H1 (cell line): Measurements from ENCODE around the gene TMPRSS3. TPM values are rescaled to one million over a fixed set of nuclear protein-coding genes. Genes with fewer than 3 reads are reported as not detected.

ENCODE experiments used
- CTCF ChIA-PET: fragments of 300-600 bp; sonication (Branson Sonifier 250); formaldehyde crosslinking; loops from one replicate; lab custom pipeline; 2021; ENCODE audit not compliant: partially characterized antibody; lab: Charles Lee
- POLR2A ChIA-PET: fragments of 300-600 bp; sonication (Branson Sonifier 250); formaldehyde crosslinking; loops from one replicate; lab custom pipeline; 2021; ENCODE audit warnings: inconsistent platforms; ENCODE audit not compliant: partially characterized antibody; lab: Charles Lee
- DNase-seq, 2 experiments: peaks; one replicate each; pipeline versions ENCODE4 v3.0.0 to v3.0.0-alpha.2; 2010 to 2022; ENCODE audit warnings: low spot score in 2 of 2, low read depth in 1 of 2, mixed read lengths in 1 of 2
- FAIRE-seq: peaks from 2 replicates; lab custom pipeline; 2011; peaks lifted over from hg19 to GRCh38; lab: Jason Lieb, UNC
- H2AFZ ChIP-seq: 2 replicates; pipeline ENCODE4 v1.8.1; 2012; ENCODE audit warnings: low read length, inconsistent platforms
- H2AK5ac ChIP-seq: 2 replicates; pipeline ENCODE4 v1.6.1; 2013; ENCODE audit warnings: low read depth, low read length
- H2BK120ac ChIP-seq: replicated peaks from 2 replicates; pipeline ENCODE3; 2013; ENCODE audit warnings: low read depth, low read length, inconsistent platforms
- H2BK12ac ChIP-seq: 2 replicates; pipeline ENCODE4 v1.6.1; 2013; ENCODE audit warnings: low read depth, low read length
- H2BK15ac ChIP-seq: 2 replicates; pipeline ENCODE4 v1.6.1; 2013; ENCODE audit warnings: low read length
- H2BK20ac ChIP-seq: 2 replicates; pipeline ENCODE4 v1.6.1; 2013; ENCODE audit warnings: low read length
- H2BK5ac ChIP-seq: 2 replicates; pipeline ENCODE4 v1.6.1; 2013; ENCODE audit warnings: low read depth, low read length
- H3K14ac ChIP-seq: 2 replicates; pipeline ENCODE4 v1.6.1; 2013; ENCODE audit warnings: inconsistent platforms; ENCODE audit not compliant: insufficient read length
- H3K18ac ChIP-seq: 2 replicates; pipeline ENCODE4 v1.6.1; 2013; ENCODE audit warnings: low read length; ENCODE audit errors: extremely low read depth
- H3K23ac ChIP-seq: 2 replicates; pipeline ENCODE4 v1.6.1; 2013; ENCODE audit warnings: inconsistent platforms; ENCODE audit not compliant: insufficient read length
- H3K23me2 ChIP-seq: 2 replicates; pipeline ENCODE4 v1.6.1; 2013; ENCODE audit warnings: low read depth, low read length
- H3K27ac ChIP-seq: 2 replicates; pipeline ENCODE4 v1.6.1; 2011; ENCODE audit warnings: low read depth, low read length, inconsistent platforms
- H3K27me3 ChIP-seq, 4 experiments: replicated peaks in 1 of 4; 1 replicate in 1 of 4; 2 replicates in 3 of 4; pipeline versions ENCODE4 v1.6.1 to v1.8.1; 2011 to 2013; ENCODE audit warnings: low read length in 3 of 4, mild to moderate bottlenecking in 3 of 4, inconsistent platforms in 2 of 4, mixed read lengths in 2 of 4, moderate library complexity in 1 of 4; ENCODE audit not compliant: control insufficient read depth in 3 of 4, insufficient read depth in 3 of 4; ENCODE audit errors: extremely low read depth in 1 of 4
- H3K36me3 ChIP-seq, 4 experiments: 2 replicates each; pipeline versions ENCODE4 v1.6.1 to v1.8.1; 2011 to 2013; ENCODE audit warnings: mild to moderate bottlenecking in 4 of 4, low read length in 3 of 4, moderate library complexity in 2 of 4, control low read depth in 1 of 4, inconsistent platforms in 1 of 4; ENCODE audit not compliant: insufficient read depth in 4 of 4, control insufficient read depth in 2 of 4
- H3K4ac ChIP-seq: replicated peaks from 2 replicates; pipeline ENCODE3; 2013; ENCODE audit warnings: low read length, low read depth, mixed read lengths, inconsistent platforms; ENCODE audit not compliant: insufficient read length
- H3K4me1 ChIP-seq, 4 experiments: replicated peaks in 1 of 4; 1 replicate in 1 of 4; 2 replicates in 3 of 4; pipeline versions ENCODE4 v1.6.1 to v1.8.1; 2011 to 2013; ENCODE audit warnings: low read length in 3 of 4, inconsistent platforms in 2 of 4, mixed read lengths in 1 of 4; ENCODE audit not compliant: insufficient read depth in 4 of 4, control insufficient read depth in 3 of 4
- H3K4me2 ChIP-seq, 2 experiments: 2 replicates each; pipeline versions ENCODE4 v1.6.1 to v1.8.1; 2011 to 2013; ENCODE audit warnings: low read depth in 2 of 2, low read length in 2 of 2, control low read depth in 1 of 2, inconsistent platforms in 1 of 2, mild to moderate bottlenecking in 1 of 2; ENCODE audit not compliant: insufficient read depth in 1 of 2
- H3K4me3 ChIP-seq, 4 experiments: fragments of 200-600, 300-600 bp in 1 of 4; sonication (generic), shearing (Covaris generic), sonication (Bioruptor Twin) in 1 of 4; 2 replicates each; pipeline versions ENCODE4 v1.5.1 to v1.8.1; 2011 to 2016; ENCODE audit warnings: low read length in 4 of 4, low read depth in 3 of 4, control low read depth in 2 of 4, inconsistent platforms in 2 of 4, mild to moderate bottlenecking in 2 of 4, mixed read lengths in 1 of 4, moderate library complexity in 1 of 4; ENCODE audit not compliant: insufficient read depth in 2 of 4; ENCODE audit errors: extremely low read depth in 1 of 4
- H3K56ac ChIP-seq: replicated peaks from 2 replicates; pipeline ENCODE3; 2013; ENCODE audit warnings: low read depth, mild to moderate bottlenecking, mixed read lengths, low read length, inconsistent platforms; ENCODE audit not compliant: insufficient read length
- H3K79me1 ChIP-seq: 2 replicates; pipeline ENCODE4 v1.6.1; 2013; ENCODE audit warnings: low read depth, low read length, control low read depth
- H3K79me2 ChIP-seq, 2 experiments: 2 replicates each; pipeline versions ENCODE4 v1.6.1 to v1.8.1; 2012 to 2013; ENCODE audit warnings: low read length in 2 of 2, mild to moderate bottlenecking in 2 of 2, inconsistent platforms in 1 of 2; ENCODE audit not compliant: insufficient read depth in 2 of 2, control insufficient read depth in 1 of 2
- H3K9ac ChIP-seq, 4 experiments: replicated peaks in 1 of 4; 1 replicate in 1 of 4; 2 replicates in 3 of 4; pipeline versions ENCODE4 v1.6.1 to v1.8.1; 2011 to 2013; ENCODE audit warnings: low read depth in 3 of 4, low read length in 3 of 4, control low read depth in 2 of 4, mild to moderate bottlenecking in 2 of 4, moderate library complexity in 2 of 4, inconsistent platforms in 1 of 4; ENCODE audit errors: extremely low read depth in 1 of 4
- H3K9me3 ChIP-seq, 2 experiments: 2 replicates each; pipeline versions ENCODE4 v1.6.1 to v1.8.1; 2012 to 2013; ENCODE audit warnings: mild to moderate bottlenecking in 2 of 2, moderate library complexity in 2 of 2, control low read depth in 1 of 2, inconsistent platforms in 1 of 2, low read depth in 1 of 2, low read length in 1 of 2, mixed read lengths in 1 of 2; ENCODE audit not compliant: insufficient read depth in 2 of 2
- H4K20me1 ChIP-seq, 2 experiments: replicated peaks in 1 of 2; 2 replicates each; pipeline versions ENCODE3 to v1.8.1; 2011 to 2013; ENCODE audit warnings: inconsistent platforms in 2 of 2, low read length in 2 of 2, mild to moderate bottlenecking in 1 of 2; ENCODE audit not compliant: insufficient read depth in 2 of 2, control insufficient read depth in 1 of 2
- H4K5ac ChIP-seq: 2 replicates; pipeline ENCODE4 v1.6.1; 2013; ENCODE audit warnings: low read length, low read depth, mixed read lengths, inconsistent platforms; ENCODE audit not compliant: insufficient read length
- H4K8ac ChIP-seq: 2 replicates; pipeline ENCODE4 v1.8.0; 2013; ENCODE audit warnings: mild to moderate bottlenecking, moderate library complexity, low read length, inconsistent platforms; ENCODE audit not compliant: insufficient read depth; ENCODE audit errors: extremely low read depth
- H4K91ac ChIP-seq: replicated peaks from 2 replicates; pipeline ENCODE3; 2013; ENCODE audit warnings: low read length, mixed read lengths, inconsistent platforms; ENCODE audit not compliant: insufficient read length
- ASH2L ChIP-seq: fragments of 200-600, 300-600 bp; sonication (generic); IDR thresholded peaks from one replicate; pipeline ENCODE4 v1.7.1; 2017; ENCODE audit warnings: low read length
- BACH1 ChIP-seq: IDR thresholded peaks from 2 replicates; pipeline ENCODE4 v1.6.1; 2012; ENCODE audit warnings: low read length, improper control_type of control experiment
- EGR1 ChIP-seq: IDR thresholded peaks from 2 replicates; pipeline ENCODE4 v1.6.1; 2011; ENCODE audit warnings: low read depth, low read length, borderline replicate concordance
- EZH2 ChIP-seq: fragments of 200-600 bp; sonication (generic); IDR thresholded peaks from 2 replicates; pipeline ENCODE4 v1.7.1; 2012; ENCODE audit warnings: low read depth, mild to moderate bottlenecking, moderate library complexity, low read length, inconsistent platforms; ENCODE audit not compliant: severe bottlenecking
- FOSL1 ChIP-seq: IDR thresholded peaks from 2 replicates; pipeline ENCODE4 v1.6.1; 2011; ENCODE audit warnings: mild to moderate bottlenecking, low read depth, low read length, moderate library complexity; ENCODE audit not compliant: insufficient read depth
- GTF2F1 ChIP-seq: IDR thresholded peaks from 2 replicates; pipeline ENCODE4 v1.6.1; 2012; ENCODE audit warnings: low read depth, low read length, improper control_type of control experiment, borderline replicate concordance
- HDAC6 ChIP-seq: IDR thresholded peaks from one replicate; pipeline ENCODE4 v1.7.1; 2012; ENCODE audit warnings: low read depth, mild to moderate bottlenecking, inconsistent platforms, low read length, moderate library complexity
- POU5F1 ChIP-seq: IDR thresholded peaks from 2 replicates; pipeline ENCODE4 v1.6.1; 2011; ENCODE audit warnings: low read depth, mild to moderate bottlenecking, low read length, moderate library complexity
- RXRA ChIP-seq: IDR thresholded peaks from 2 replicates; pipeline ENCODE4 v1.6.1; 2011; ENCODE audit warnings: low read depth, mild to moderate bottlenecking, low read length, moderate library complexity; ENCODE audit not compliant: insufficient read depth
- SIN3A ChIP-seq, 2 experiments: IDR thresholded peaks in 1 of 2; conservative IDR thresholded peaks in 1 of 2; 2 replicates each; pipeline ENCODE4 v1.6.1; 2011 to 2012; ENCODE audit warnings: low read length in 2 of 2, improper control_type of control experiment in 1 of 2, low read depth in 1 of 2, mild to moderate bottlenecking in 1 of 2
- WGBS, 2 experiments: shearing (Covaris generic) in 1 of 2; methylation state at CpG; one replicate each; pipeline versions ENCODE4 v1.1.6 to v1.1.7; 2013 to 2015; ENCODE audit warnings: low lambda C conversion rate in 2 of 2, mixed read lengths in 2 of 2, inconsistent platforms in 1 of 2, low coverage in 1 of 2, missing lambda C conversion rate in 1 of 2; ENCODE audit not compliant: insufficient replicate concordance in 2 of 2, insufficient coverage in 1 of 2, insufficient read length in 1 of 2; ENCODE audit errors: extremely low coverage in 1 of 2, missing lambda C conversion rate in 1 of 2; 5-methylcytosine and 5-hydroxymethylcytosine counted together
- polyA plus RNA-seq, 7 experiments: library from polyadenylated mRNA; depleted of rRNA in 3 of 7; stranded (reverse) in 5 of 7; unstranded in 2 of 7; fragments of >200 nt in 5 of 7; fragments of 200-250 nt in 2 of 7; gene quantifications; 1 replicate in 5 of 7; 2 replicates in 1 of 7; 4 replicates in 1 of 7; pipeline versions ENCODE4 v1.2.1 to v1.2.3, GENCODE V29; 2011 to 2013; ENCODE audit warnings: missing spikeins in 2 of 7, mixed read lengths in 2 of 7
- total RNA-seq: library from RNA; stranded (reverse); fragmentation: NEBNext Ultra II Directional; extraction: Animal tissue kit (Norgen Biotek cat#: 25700); gene quantifications from 2 replicates; pipeline ENCODE4 v1.2.1, GENCODE V29; 2021
- TF ChIP-seq, protein P1 (sequence below): IDR thresholded peaks from 2 replicates; pipeline ENCODE4 v1.6.1; 2011; ENCODE audit warnings: low read depth, mild to moderate bottlenecking, low read length; ENCODE audit not compliant: insufficient read depth
- TF ChIP-seq, protein P2 (sequence below): IDR thresholded peaks from 2 replicates; pipeline ENCODE4 v1.6.1; 2012; ENCODE audit warnings: low read length, inconsistent platforms

The TMPRSS3 gene
- total and polyA plus RNA-seq, 2 of the 8 experiments (the other 6 are each of a cell fraction or from before 2014, with no cell fraction given): 0.38 TPM; not detected in 1

DNA sequence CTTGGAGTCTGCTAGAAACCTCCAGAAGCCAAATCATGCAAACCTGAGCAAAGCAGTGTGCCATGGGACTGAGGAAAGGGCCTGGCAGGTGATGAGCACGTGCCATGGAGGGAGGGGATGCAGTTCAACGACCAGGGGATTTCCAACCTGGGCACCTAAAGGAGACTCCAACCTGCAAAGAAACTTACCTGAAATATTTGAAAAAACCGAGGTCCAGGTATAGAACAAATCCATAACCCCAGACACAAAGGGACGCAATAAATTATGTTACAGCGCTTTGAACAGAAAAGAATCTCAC is 16.7 kb upstream of the TMPRSS3 start:
- no peak overlapping the region for H3K9ac ChIP-seq
- H3K4ac ChIP-seq: no peak overlapping the region
- ChIA-PET CTCF (interaction anchor here (1.1 to 4.2 kb wide), 7 partner anchors 18 to 153 kb away, joined by 3 to 19 read pairs (median 7); no protein-coding TSS in a partner anchor), POLR2A (interaction anchor here (1.1 kb wide), 1 partner anchor 20 kb away, joined by 3 read pairs; no protein-coding TSS in a partner anchor)
- no peak overlapping the region for H3K4me2 ChIP-seq
- H3K14ac ChIP-seq: no peak overlapping the region
- H3K36me3 ChIP-seq: no peaks in the 10 kb centered on the region
- H4K5ac ChIP-seq: no peak overlapping the region
- H2AK5ac ChIP-seq: no peak overlapping the region
- no peak overlapping the region for H2BK12ac ChIP-seq
- H2BK120ac ChIP-seq: no peak overlapping the region
- no peaks in the 10 kb centered on the region for H3K79me1 ChIP-seq
- H3K79me2 ChIP-seq: no peaks in the 10 kb centered on the region
- DNase-seq: no peak
- peak overlapping the region; percentile 42 for H4K91ac ChIP-seq
- H2BK20ac ChIP-seq: 0 out of 2 replicates have a peak overlapping the region, but pooled peaks have one; percentile 61
- H3K4me1 ChIP-seq: peaks cover 0 to 3% (median 1%) of the 10 kb centered on the region in 4 experiments; a peak in 4 of 7 replicates
- no peak overlapping the region for H3K56ac ChIP-seq
- H2AFZ ChIP-seq: no peak overlapping the region
- no peaks in the 10 kb centered on the region for H3K27me3 ChIP-seq
- H3K23ac ChIP-seq: no peak overlapping the region
- peaks cover 6% of the 10 kb centered on the region for H3K23me2 ChIP-seq
- no peak overlapping the region for H4K8ac ChIP-seq
- no peak overlapping the region for H2BK15ac ChIP-seq
- peaks cover 0 to 3% of the 10 kb centered on the region in 2 experiments for H4K20me1 ChIP-seq
- H3K18ac ChIP-seq: no peak overlapping the region
- no peaks in the 10 kb centered on the region for H3K9me3 ChIP-seq
- no peak overlapping the region for H3K4me3 ChIP-seq
- H2BK5ac ChIP-seq: no peak overlapping the region
- no peak overlapping the region for H3K27ac ChIP-seq
- WGBS, 2 experiments: 94% methylated on average over 5 of the region's 5 CpGs; no CpG with 5 or more reads in 1 of the 2 experiments
- no peak for FAIRE-seq
- TF ChIP-seq EGR1: no peak
- no peak for TF ChIP-seq BACH1
- no peak for TF ChIP-seq HDAC6
- TF ChIP-seq, protein P1, sequence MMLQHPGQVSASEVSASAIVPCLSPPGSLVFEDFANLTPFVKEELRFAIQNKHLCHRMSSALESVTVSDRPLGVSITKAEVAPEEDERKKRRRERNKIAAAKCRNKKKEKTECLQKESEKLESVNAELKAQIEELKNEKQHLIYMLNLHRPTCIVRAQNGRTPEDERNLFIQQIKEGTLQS: no peak
- TF ChIP-seq EZH2: no peak
- TF ChIP-seq FOSL1: no peak
- no peak for TF ChIP-seq RXRA
- no peak for TF ChIP-seq GTF2F1
- TF ChIP-seq ASH2L: no peak
- no peak for TF ChIP-seq POU5F1
- TF ChIP-seq, protein P2, sequence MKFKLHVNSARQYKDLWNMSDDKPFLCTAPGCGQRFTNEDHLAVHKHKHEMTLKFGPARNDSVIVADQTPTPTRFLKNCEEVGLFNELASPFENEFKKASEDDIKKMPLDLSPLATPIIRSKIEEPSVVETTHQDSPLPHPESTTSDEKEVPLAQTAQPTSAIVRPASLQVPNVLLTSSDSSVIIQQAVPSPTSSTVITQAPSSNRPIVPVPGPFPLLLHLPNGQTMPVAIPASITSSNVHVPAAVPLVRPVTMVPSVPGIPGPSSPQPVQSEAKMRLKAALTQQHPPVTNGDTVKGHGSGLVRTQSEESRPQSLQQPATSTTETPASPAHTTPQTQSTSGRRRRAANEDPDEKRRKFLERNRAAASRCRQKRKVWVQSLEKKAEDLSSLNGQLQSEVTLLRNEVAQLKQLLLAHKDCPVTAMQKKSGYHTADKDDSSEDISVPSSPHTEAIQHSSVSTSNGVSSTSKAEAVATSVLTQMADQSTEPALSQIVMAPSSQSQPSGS: no peak
- TF ChIP-seq SIN3A (conservative IDR thresholded peaks at IDR 0.05 in 1 of 2, IDR thresholded peaks at IDR 0.05 in 1 of 2; ENCODE audit: low read depth in 1 of 2, low read length in 2 of 2): no peak
